T-helper 2 cell treated with Interferon-gamma antibody and Interleukin-4, amounts not matched to agents 5 μg/mL and 100 μg/mL, for 36 hours (primary cell): ENCODE measurements around the gene KIAA1958.

ENCODE experiments used
- DNase-seq: peaks from one replicate; pipeline ENCODE4 v3.0.0; 2021; ENCODE audit warnings: low spot score
- H3K27ac Mint-ChIP-seq: one replicate; pipeline ENCODE4 v1.8.0; 2021; ENCODE audit warnings: mild to moderate bottlenecking, mixed read lengths
- H3K27me3 Mint-ChIP-seq: one replicate; pipeline ENCODE4 v1.8.0; 2021; ENCODE audit warnings: low read depth, mixed read lengths
- H3K36me3 Mint-ChIP-seq: one replicate; pipeline ENCODE4 v1.8.0; 2021; ENCODE audit warnings: low read depth, mixed read lengths
- H3K4me1 Mint-ChIP-seq: one replicate; pipeline ENCODE4 v1.8.0; 2021; ENCODE audit warnings: low read depth, mixed read lengths
- H3K4me3 Mint-ChIP-seq: one replicate; pipeline ENCODE4 v1.8.0; 2022; ENCODE audit warnings: mild to moderate bottlenecking, moderate library complexity, mixed read lengths
- H3K9me3 Mint-ChIP-seq: one replicate; pipeline ENCODE4 v1.8.0; 2021; ENCODE audit warnings: mixed read lengths

KIAA1958 gene

GRCh38 chr9:112475318-112475717 lies 11.3 kb upstream of the KIAA1958 start:
- H3K4me1 Mint-ChIP-seq: no peaks in the 10 kb centered on the region
- no peak overlapping the region for H3K27ac Mint-ChIP-seq
- H3K36me3 Mint-ChIP-seq: peaks cover 15% of the 10 kb centered on the region

GRCh38 chr9:112477330-112477729 lies 9.3 kb upstream of the KIAA1958 start:
- peaks cover 13% of the 10 kb centered on the region for H3K9me3 Mint-ChIP-seq
- H3K4me3 Mint-ChIP-seq: no peak overlapping the region
- H3K4me1 Mint-ChIP-seq: no peaks in the 10 kb centered on the region
- peaks cover 15% of the 10 kb centered on the region for H3K36me3 Mint-ChIP-seq
- DNase-seq: no peak
- no peak overlapping the region for H3K27ac Mint-ChIP-seq
- no peaks in the 10 kb centered on the region for H3K27me3 Mint-ChIP-seq

More at GRCh38 chr9:112475318-112475717, 11.3 kb upstream of the KIAA1958 start:
- DNase-seq: no peak
- Mint-ChIP-seq H3K9me3 (peaks cover 13% of the 10 kb centered on the region), H3K4me3 (no peak overlapping the region), H3K27me3 (no peaks in the 10 kb centered on the region)

- no peaks in the 10 kb centered on the region for H3K4me1 Mint-ChIP-seq
- peaks cover 13% of the 10 kb centered on the region for H3K9me3 Mint-ChIP-seq
- no peak overlapping the region for H3K4me3 Mint-ChIP-seq
- H3K27me3 Mint-ChIP-seq: no peaks in the 10 kb centered on the region
- H3K36me3 Mint-ChIP-seq: peaks cover 15% of the 10 kb centered on the region
- H3K27ac Mint-ChIP-seq: no peak overlapping the region
- no peak for DNase-seq
Measured at GRCh38 chr9:112479221-112479620, 7.4 kb upstream of the KIAA1958 start.

- Mint-ChIP-seq H3K9me3 (no peaks in the 10 kb centered on the region), H3K27me3 (peaks cover 2% of the 10 kb centered on the region), H3K36me3 (peaks cover 8% of the 10 kb centered on the region), H3K27ac (no peak overlapping the region), H3K4me3 (no peak overlapping the region), H3K4me1 (peaks cover 20% of the 10 kb centered on the region)
- DNase-seq: no peak
Measured at GRCh38 chr9:112484607-112485006, 2.0 kb upstream of the KIAA1958 start.

- Mint-ChIP-seq H3K27ac (peak overlapping the region; percentile 96), H3K4me1 (peaks cover 27% of the 10 kb centered on the region), H3K4me3 (peak overlapping the region; percentile 90), H3K9me3 (no peaks in the 10 kb centered on the region), H3K36me3 (peaks cover 10% of the 10 kb centered on the region), H3K27me3 (peaks cover 2% of the 10 kb centered on the region)
- DNase-seq: no peak
Measured at GRCh38 chr9:112485574-112485973, 1.1 kb upstream of the KIAA1958 start.

GRCh38 chr9:112487008-112487798 lies 576 bp downstream of the KIAA1958 start:
- Mint-ChIP-seq H3K9me3 (no peaks in the 10 kb centered on the region), H3K27me3 (peaks cover 2% of the 10 kb centered on the region), H3K27ac (peak overlapping the region; percentile 89), H3K4me3 (peak overlapping the region; percentile 95), H3K4me1 (peaks cover 27% of the 10 kb centered on the region), H3K36me3 (peaks cover 11% of the 10 kb centered on the region)
- DNase-seq: peak; percentile 53

- peak overlapping the region; percentile 95 for H3K4me3 Mint-ChIP-seq
- no peak for DNase-seq
- peaks cover 14% of the 10 kb centered on the region for H3K36me3 Mint-ChIP-seq
- no peaks in the 10 kb centered on the region for H3K9me3 Mint-ChIP-seq
- H3K4me1 Mint-ChIP-seq: peaks cover 27% of the 10 kb centered on the region
- peaks cover 2% of the 10 kb centered on the region for H3K27me3 Mint-ChIP-seq
- peak overlapping the region; percentile 89 for H3K27ac Mint-ChIP-seq
Measured at GRCh38 chr9:112487799-112488340, 1.2 kb downstream of the KIAA1958 start.

- no peak for DNase-seq
- Mint-ChIP-seq H3K36me3 (peaks cover 27% of the 10 kb centered on the region), H3K27ac (no peak overlapping the region), H3K9me3 (peaks cover 11% of the 10 kb centered on the region), H3K4me3 (no peak overlapping the region), H3K4me1 (peaks cover 27% of the 10 kb centered on the region), H3K27me3 (peaks cover 2% of the 10 kb centered on the region)
Measured at GRCh38 chr9:112489039-112489546, 2.5 kb downstream of the KIAA1958 start.

- DNase-seq: no peak
Measured at GRCh38 chr9:112489876-112490666, 3.4 kb downstream of the KIAA1958 start.

GRCh38 chr9:112493393-112494137 lies 6.9 kb downstream of the KIAA1958 start:
- peaks cover 19% of the 10 kb centered on the region for H3K4me1 Mint-ChIP-seq
- DNase-seq: no peak
- peaks cover 39% of the 10 kb centered on the region for H3K36me3 Mint-ChIP-seq
- no peaks in the 10 kb centered on the region for H3K27me3 Mint-ChIP-seq
- peaks cover 27% of the 10 kb centered on the region for H3K9me3 Mint-ChIP-seq
- no peak overlapping the region for H3K4me3 Mint-ChIP-seq
- no peak overlapping the region for H3K27ac Mint-ChIP-seq

More at GRCh38 chr9:112489876-112490666, 3.4 kb downstream of the KIAA1958 start:
- Mint-ChIP-seq H3K9me3 (peaks cover 21% of the 10 kb centered on the region), H3K4me3 (no peak overlapping the region), H3K4me1 (peaks cover 29% of the 10 kb centered on the region), H3K27ac (no peak overlapping the region), H3K36me3 (peaks cover 35% of the 10 kb centered on the region), H3K27me3 (peaks cover 2% of the 10 kb centered on the region)

GRCh38 chr9:112494153-112494552 lies 7.5 kb downstream of the KIAA1958 start:
- no peak overlapping the region for H3K4me3 Mint-ChIP-seq
- no peak overlapping the region for H3K27ac Mint-ChIP-seq
- H3K4me1 Mint-ChIP-seq: peaks cover 18% of the 10 kb centered on the region
- H3K27me3 Mint-ChIP-seq: no peaks in the 10 kb centered on the region
- peaks cover 38% of the 10 kb centered on the region for H3K36me3 Mint-ChIP-seq
- DNase-seq: no peak
- peaks cover 27% of the 10 kb centered on the region for H3K9me3 Mint-ChIP-seq

GRCh38 chr9:112495614-112496013 lies 9.0 kb downstream of the KIAA1958 start:
- DNase-seq: no peak
- Mint-ChIP-seq H3K9me3 (peaks cover 27% of the 10 kb centered on the region), H3K4me3 (no peak overlapping the region), H3K27me3 (no peaks in the 10 kb centered on the region), H3K4me1 (peaks cover 9% of the 10 kb centered on the region), H3K27ac (no peak overlapping the region), H3K36me3 (peaks cover 36% of the 10 kb centered on the region)

- Mint-ChIP-seq H3K4me3 (no peak overlapping the region), H3K27me3 (no peaks in the 10 kb centered on the region), H3K9me3 (peaks cover 27% of the 10 kb centered on the region), H3K4me1 (peaks cover 9% of the 10 kb centered on the region), H3K27ac (no peak overlapping the region), H3K36me3 (peaks cover 38% of the 10 kb centered on the region)
- DNase-seq: no peak
Measured at GRCh38 chr9:112496074-112496722, 9.6 kb downstream of the KIAA1958 start.
